ENCODE data around the gene TUBGCP6.
A peak's percentile ranks its signal among the peaks of the same experiment; 100 is the strongest.

Gene TUBGCP6, protein sequence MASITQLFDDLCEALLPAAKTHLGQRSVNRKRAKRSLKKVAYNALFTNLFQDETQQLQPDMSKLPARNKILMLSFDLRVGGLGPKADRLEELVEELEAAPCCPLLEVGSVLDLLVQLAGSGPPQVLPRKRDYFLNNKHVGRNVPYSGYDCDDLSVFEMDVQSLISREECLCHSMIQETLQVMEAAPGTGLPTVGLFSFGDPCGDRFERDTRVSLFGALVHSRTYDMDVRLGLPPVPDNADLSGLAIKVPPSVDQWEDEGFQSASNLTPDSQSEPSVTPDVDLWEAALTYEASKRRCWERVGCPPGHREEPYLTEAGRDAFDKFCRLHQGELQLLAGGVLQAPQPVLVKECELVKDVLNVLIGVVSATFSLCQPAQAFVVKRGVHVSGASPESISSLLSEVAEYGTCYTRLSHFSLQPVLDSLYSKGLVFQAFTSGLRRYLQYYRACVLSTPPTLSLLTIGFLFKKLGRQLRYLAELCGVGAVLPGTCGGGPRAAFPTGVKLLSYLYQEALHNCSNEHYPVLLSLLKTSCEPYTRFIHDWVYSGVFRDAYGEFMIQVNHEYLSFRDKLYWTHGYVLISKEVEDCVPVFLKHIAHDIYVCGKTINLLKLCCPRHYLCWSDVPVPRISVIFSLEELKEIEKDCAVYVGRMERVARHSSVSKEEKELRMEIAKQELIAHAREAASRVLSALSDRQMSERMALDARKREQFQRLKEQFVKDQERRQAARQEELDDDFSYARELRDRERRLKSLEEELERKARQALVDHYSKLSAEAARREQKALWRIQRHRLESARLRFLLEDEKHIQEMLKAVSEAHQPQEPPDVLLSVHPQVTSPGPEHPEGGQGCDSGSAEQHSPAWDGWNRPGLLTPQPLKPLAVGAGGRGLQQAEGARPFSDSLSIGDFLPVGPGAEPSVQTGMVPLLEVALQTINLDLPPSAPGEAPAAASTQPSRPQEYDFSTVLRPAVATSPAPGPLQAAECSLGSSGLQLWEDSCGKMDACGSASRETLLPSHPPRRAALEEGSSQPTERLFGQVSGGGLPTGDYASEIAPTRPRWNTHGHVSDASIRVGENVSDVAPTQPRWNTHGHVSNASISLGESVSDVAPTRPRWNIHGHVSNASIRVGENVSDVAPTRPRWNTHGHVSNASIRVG (N-terminal part only)

GRCh38 chr22:50244420-50245213, at the start of gene TUBGCP6:
TSS of gene TUBGCP6 (minus strand) at chr22:50245023. CDS start at chr22:50244459, 564 bp downstream.
- DNase-seq (ENCODE audit: low read depth), result peak; percentile 86

DNA sequence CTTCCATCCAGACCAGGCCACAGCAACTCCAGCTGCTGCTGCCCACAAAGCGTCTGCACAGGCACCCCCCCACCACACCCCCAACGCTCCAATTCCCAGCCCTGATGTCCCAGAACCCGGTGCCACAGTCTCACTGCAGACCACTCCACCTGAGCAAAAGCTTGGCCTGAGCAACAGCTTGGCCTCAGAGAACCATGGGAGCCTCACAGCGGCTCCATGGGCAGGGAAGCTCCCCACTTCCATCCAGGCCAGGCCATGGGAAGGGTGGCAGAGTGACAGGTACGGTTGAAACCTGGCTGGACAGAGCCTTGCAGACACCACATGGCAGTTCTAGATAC, 49.5 kb upstream of the TUBGCP6 start:
- no peak for DNase-seq (ENCODE audit: low read depth)

GRCh38 chr22:50293441-50294318, 48.9 kb upstream of the TUBGCP6 start:
- DNase-seq (ENCODE audit: low read depth), result no peak

GRCh38 chr22:50292643-50293440, 48.0 kb upstream of the TUBGCP6 start:
- DNase-seq (ENCODE audit: low read depth), result no peak

GRCh38 chr22:50289942-50290630, 45.3 kb upstream of the TUBGCP6 start:
- no peak for DNase-seq (ENCODE audit: low read depth)

- DNase-seq (ENCODE audit: low read depth), result no peak
Observed at GRCh38 chr22:50289151-50289941, 44.5 kb upstream of the TUBGCP6 start.

DNA sequence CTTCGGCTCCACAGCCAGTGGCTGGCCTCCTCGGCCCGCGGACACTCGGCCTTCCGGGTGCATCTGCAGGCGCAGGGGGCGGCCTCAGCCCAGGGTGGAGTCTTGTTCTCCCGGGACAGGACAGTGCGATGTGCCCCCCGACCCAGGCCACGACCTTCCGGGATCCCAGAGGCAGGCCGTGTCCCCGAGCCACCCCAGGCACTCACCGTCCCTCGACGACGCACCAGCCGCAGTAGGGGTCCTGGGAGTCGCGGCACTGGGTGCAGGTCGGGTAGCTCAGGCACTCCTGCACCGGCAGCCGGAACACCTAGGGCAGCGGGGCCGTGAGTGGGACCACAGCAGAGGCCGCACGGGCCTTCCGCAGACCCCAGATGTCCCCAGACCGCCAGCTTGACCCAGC, 42.9 kb upstream of the TUBGCP6 start:
- DNase-seq (ENCODE audit: low read depth), result no peak

DNA sequence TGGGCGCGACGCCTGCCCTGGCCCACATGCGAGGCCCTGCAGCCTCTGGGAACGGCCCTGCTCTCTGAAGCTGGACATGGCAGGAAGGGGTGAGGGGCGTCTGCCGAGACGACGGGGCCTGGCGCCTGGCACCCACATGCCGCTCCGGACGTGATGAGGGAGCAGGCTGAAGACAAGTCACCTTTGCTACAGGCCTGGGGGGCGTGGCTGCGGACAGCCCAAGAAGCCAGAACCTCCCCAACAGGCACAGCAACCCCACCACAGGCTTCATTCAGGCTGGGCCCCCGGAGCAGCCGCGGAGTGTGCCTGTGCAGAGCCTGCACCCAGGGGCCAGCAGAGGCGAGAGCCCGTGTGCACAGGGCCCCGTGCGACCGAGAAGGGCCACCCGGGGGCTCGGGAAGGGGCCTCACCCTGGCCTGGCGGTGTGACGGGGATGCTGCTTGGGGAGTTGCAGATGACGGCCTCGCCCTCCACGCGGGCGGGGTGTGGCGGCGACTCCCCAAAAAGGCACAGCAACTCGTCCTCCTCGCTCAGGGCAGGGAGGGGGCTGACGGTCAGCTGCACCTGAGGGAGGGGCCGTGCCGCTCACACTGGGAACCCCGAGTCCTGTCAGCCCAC, 42.0 kb upstream of the TUBGCP6 start:
- no peak for DNase-seq (ENCODE audit: low read depth)

- no peak for DNase-seq (ENCODE audit: low read depth)
Observed at GRCh38 chr22:50286275-50286674, 41.5 kb upstream of the TUBGCP6 start.

DNA sequence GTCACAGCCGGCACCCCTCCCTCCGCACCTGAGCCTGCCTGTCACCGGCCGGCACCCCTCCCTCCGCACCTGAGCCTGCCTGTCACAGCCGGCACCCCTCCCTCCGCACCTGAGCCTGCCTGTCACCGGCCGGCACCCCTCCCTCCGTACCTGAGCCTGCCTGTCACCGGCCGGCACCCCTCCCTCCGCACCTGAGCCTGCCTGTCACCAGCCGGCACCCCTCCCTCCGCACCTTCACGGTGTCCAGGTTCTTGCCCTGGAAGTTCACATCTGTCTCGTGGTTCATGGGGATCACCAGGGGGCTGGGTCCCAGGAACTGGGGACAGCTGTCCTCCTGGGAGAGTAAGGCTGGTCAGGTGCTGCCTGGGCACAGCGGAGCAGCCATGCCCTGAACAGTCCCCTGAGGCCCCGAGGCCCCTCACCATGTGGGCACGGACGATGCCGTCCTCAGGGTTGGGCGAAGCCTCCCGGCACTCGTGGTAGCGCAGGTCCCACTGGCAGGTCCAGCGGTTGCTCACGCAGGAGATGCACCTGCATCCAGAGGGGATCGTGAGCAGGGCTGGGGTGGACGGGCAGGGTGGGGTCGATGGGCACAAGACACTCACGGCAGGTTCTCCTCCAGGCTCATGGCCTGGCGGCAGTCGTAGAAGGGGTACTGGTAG, 40.9 kb upstream of the TUBGCP6 start:
- DNase-seq (ENCODE audit: low read depth), result no peak

DNA sequence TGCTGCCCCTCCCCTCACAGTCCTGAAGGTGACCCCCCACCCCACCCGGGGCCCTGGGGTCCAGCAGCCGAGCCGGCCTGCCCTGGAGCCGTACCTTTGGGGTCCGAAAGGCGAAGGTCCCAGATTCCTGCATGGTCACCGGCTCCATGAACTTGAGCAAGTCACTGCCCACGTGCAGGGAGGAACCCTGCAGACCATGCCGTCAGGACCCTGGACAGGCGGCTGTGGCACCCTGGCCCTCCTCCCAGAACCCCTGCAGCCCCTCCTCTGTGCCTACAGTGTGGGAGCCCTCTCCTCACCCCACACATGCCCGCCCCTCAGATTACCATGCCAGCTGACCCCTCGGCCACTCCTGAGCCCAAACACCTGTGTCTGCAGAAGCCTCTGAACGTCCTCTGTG, 39.7 kb upstream of the TUBGCP6 start:
- no peak for DNase-seq (ENCODE audit: low read depth)

GRCh38 chr22:50283821-50284220, 39.0 kb upstream of the TUBGCP6 start:
- DNase-seq (ENCODE audit: low read depth), result no peak

DNA sequence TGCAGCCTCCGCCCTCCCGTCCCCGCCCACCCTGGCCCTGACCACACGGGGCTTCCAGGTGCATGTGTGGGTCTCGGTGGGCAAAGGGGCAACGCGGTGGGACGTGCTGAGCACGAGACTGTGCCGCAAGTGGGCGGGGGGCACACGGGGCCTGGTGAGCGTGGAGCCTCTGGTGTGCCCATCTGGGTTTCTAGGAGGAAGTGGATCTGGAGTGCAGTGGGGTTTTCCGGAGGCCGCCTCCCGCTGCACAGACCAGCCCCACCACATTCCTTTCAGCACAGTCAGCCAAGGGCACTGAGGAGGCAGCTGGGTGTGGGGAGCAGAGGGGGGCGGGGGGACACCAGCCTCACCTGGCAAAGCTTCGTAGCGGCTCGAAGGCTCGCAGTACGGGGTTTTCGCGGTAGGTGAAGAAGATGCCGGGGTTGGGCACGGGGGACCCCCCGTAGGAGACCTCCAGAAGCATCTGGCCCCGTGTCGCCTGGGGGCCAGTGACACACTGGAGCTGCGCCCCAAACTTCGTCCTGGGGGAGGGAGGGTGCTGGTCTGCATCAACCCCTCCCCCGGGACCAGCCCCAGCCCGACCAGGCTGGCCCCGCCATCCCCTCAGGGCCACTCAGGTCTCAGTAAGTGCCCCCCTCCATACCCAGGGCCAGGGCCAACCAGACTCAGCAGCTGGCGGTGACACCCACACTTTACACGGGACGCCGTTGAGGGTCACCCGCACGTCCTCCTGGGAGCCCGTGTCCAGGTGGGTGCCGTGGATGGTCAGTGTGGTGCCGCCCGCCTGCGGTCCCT, 37.7 kb upstream of the TUBGCP6 start:
- no peak for DNase-seq (ENCODE audit: low read depth)

DNA sequence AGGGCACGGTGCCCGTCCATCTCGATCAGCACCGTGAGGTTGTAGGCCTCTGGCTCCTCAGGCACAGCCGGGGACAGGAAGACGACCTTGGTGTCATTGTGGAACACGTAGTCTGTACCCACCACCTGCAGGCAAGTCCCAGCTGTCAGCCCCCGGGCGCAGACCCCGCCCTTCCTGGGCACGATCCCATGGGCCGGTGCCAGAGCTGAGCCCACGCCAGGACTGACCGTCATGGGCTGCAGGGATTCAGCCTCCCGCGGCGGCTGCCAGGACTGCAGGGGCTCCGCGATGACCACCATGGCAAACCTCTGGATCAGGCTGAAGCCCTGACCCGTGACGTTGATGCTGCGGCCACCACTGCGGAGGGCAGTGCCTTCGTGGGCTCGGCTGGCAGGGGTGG, 37.1 kb upstream of the TUBGCP6 start:
- DNase-seq (ENCODE audit: low read depth), result no peak

GRCh38 chr22:50281384-50281760, 36.5 kb upstream of the TUBGCP6 start:
- no peak for DNase-seq (ENCODE audit: low read depth)

- no peak for DNase-seq (ENCODE audit: low read depth)
Observed at GRCh38 chr22:50280708-50281383, 36.0 kb upstream of the TUBGCP6 start.

Data from T-helper 22 cell (primary cell).